ENCODE results near the gene DENND4C.
"Not testable (repeated sequence)": the region's sequence is repeated elsewhere in the genome, so short reads cannot be mapped to it uniquely, and the experiment has no call there.

The DENND4C gene

DNA sequence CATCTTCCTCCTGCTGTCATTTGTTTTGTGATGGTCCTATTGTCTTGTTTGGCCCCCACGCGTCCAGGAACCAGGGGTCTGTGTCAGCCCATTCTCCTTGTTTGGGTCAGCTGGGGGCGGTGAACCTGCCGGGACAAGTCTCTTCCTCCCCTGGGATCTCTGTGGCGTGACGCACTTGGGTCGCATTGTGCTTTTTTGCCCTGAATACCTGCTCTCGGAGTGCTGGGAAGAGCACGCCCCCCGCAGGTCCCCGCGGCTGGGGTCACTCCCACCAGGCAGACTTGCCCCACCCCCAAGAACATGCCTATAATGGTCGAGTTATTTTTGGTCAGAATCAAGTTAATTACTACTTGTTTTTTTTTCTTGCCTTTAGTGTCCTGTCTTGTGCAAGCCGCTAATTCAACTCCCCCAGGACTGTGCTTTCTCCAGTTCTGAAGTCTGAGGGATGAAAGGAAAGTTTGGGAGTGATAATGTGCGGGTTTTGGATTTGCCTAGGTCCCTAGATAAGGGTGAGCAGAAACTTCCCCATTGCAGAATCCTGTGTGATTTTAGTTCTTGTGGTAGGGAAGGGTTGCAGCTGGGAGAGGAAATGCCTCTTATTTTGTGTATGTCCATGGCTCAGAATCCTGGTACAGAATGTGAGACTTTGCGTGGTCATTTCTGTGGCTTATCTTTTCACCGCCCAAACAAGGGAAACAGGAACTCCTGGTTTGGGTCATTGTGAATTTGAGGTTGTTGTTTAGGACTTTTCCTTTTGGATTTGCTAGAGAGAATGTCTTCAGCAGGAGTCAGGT, 179.1 kb downstream of the DENND4C start:
- DNase-seq = peak in 15 of 51 donors; percentile 12 to 57 (median 31)

- DNase-seq = no peak
Observed at GRCh38 chr9:19410195-19410503, 179.7 kb downstream of the DENND4C start.

GRCh38 chr9:19410594-19410993, 180.1 kb downstream of the DENND4C start:
- no peak for DNase-seq

GRCh38 chr9:19411316-19411715, 180.8 kb downstream of the DENND4C start:
- no peak for DNase-seq

DNA sequence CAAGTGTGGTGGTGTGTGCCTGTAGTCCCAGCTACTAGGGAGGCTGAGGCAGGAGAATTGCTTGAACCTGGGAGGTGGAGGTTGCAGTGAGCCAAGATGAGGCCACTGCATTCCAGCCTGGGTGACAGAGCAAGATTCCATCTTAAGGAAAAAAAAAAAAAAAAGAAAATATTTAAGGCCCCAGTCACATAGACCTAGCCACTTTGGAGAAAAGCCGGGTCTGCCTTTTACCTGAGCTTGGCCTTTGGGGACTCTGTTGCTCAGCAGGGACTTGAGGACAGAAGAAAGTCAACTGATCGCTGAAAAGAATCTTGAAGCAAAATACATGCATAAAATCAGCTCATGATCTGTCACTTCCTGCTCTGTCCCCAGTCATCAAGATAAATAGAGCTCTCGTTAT, 183.0 kb downstream of the DENND4C start:
- not testable (repeated sequence) for DNase-seq

DNA sequence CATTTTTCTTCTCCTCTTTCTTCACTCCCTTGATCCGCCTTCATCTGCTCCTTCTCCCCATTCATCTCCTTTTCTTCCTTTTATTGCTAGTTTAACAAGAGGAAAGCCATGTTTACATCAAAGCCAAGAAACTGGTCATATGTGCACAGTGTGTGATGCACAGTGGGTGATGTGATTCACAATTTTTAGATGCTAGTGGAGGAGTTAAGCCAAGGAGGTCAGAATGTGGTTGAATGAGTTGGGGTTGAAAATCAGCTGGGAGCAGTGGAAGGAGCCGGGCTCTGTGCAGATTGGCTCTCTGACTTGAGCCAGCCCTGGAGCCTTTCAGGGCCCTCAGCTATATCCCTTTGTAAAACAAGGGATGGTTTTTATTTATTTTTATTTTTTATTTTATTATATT, 185.7 kb downstream of the DENND4C start:
- DNase-seq = no peak

- no peak for DNase-seq
Observed at GRCh38 chr9:19420877-19421276, 190.4 kb downstream of the DENND4C start.
